ENCODE data around the gene KCNE2.
"Not testable (repeated sequence)": the region's sequence is repeated elsewhere in the genome, so short reads cannot be mapped to it uniquely, and the experiment has no call there.

- not testable (repeated sequence) for TF ChIP-seq CTCF (IDR thresholded peaks at IDR 0.05; ENCODE audit: low read depth, low read length, missing input control); MAX (IDR thresholded peaks at IDR 0.05); HNF4G (IDR thresholded peaks at IDR 0.05); SP1 (IDR thresholded peaks at IDR 0.05)
Observed at GRCh38 chr21:34383724-34384415, 20.1 kb downstream of the KCNE2 start.
